ENCODE data around the gene LSM14B.

Gene LSM14B

GRCh38 chr20:62163986-62164762 is 41.9 kb downstream of the LSM14B start:
- H3K4me1 Mint-ChIP-seq, result peaks cover 5% of the 10 kb centered on the region
- H3K36me3 Mint-ChIP-seq, result peaks cover 18% of the 10 kb centered on the region
- no peak overlapping the region for H3K4me3 Mint-ChIP-seq
- no peak overlapping the region for H3K27ac Mint-ChIP-seq
- ATAC-seq (ENCODE audit: low read depth), result no peak
- H3K27me3 Mint-ChIP-seq, result no peaks in the 10 kb centered on the region
- no peaks in the 10 kb centered on the region for H3K9me3 Mint-ChIP-seq
- no peak for DNase-seq (ENCODE audit: low spot score in 2 of 2)

DNA sequence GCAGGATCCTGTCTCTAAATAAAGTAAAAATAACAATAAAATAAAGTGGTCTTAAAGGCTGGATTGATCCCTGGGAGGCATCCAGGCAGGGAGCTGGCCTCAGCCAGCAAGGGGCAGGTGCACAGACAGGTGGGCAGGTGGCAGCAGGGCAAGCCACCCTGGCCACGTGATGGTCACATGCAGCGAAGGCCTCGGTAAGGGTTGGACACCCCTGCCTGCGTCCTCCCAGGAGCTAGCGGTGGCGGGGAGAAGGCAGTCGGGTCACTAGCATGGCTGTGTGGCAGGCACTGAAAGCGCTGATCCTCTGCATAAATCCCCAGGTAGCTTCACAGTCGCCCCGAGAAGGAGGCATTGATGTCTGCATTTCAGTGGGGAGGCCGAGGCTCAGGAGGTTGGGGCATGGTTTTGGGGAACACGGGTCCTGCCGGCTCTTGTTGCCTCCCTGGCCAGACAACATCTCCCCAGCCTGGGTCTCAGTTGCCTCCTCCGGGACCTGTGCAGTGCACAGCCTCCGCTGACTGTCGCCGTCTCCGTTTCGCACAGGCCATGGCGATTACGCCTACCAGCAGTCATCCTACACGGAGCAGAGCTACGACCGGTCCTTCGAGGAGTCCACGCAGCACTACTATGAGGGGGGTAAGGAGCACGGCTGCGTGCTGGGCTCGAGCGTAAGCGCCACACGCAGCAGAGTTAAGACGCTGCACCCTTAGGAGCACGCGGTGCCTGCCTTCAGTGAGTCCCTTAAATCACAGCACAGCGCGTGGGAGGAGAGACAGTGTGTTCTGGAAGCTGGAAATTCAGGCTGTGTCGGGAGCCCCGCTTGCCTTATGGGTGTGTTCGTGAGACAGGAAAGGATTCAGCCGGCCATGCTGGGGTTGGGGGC is 42.8 kb downstream of the LSM14B start:
- H3K27ac Mint-ChIP-seq, result no peak overlapping the region
- no peak for ATAC-seq (ENCODE audit: low read depth)
- H3K4me1 Mint-ChIP-seq, result no peaks in the 10 kb centered on the region
- no peak for DNase-seq (ENCODE audit: low spot score in 2 of 2)
- H3K9me3 Mint-ChIP-seq, result no peaks in the 10 kb centered on the region
- H3K36me3 Mint-ChIP-seq, result peaks cover 15% of the 10 kb centered on the region
- no peaks in the 10 kb centered on the region for H3K27me3 Mint-ChIP-seq
- no peak overlapping the region for H3K4me3 Mint-ChIP-seq

DNA sequence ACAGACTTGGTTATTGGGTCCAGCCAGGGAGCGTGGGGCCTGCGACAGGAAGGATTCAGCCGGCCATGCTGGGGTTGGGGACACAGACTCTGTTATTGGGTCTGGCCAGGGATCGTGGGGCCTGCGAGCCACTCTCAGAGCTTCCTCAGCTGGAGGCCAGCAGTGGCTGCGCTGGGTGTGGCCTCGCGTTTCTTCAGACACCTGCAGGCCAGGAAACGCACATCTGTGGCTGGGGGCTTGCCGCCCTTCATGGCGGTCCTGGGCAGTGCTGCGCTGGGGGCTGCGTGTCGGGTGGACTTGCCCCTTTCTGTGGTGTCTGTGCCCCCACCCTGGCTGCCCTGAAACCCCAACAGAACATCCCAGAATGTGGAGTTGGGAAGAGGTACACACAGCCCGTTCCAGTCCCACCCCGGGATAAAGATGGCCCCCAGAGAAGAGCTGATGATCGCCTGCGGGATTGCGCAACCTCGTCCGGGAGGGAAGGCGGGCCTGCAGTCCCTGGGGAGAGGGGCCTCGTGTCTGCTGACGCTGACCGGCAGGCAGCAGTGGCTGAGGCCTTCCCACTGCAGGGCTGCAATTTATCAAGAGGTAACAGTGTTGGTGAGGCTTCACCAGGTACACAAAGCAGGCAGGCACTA is 43.6 kb downstream of the LSM14B start:
- DNase-seq (ENCODE audit: low spot score in 2 of 2), result no peak
- Mint-ChIP-seq H3K27ac (no peak overlapping the region), H3K36me3 (peaks cover 15% of the 10 kb centered on the region), H3K9me3 (no peaks in the 10 kb centered on the region), H3K27me3 (no peaks in the 10 kb centered on the region), H3K4me1 (no peaks in the 10 kb centered on the region), H3K4me3 (no peak overlapping the region)
- ATAC-seq (ENCODE audit: low read depth), result no peak

GRCh38 chr20:62167474-62167873 is 45.2 kb downstream of the LSM14B start:
- Mint-ChIP-seq H3K9me3 (no peaks in the 10 kb centered on the region), H3K4me1 (no peaks in the 10 kb centered on the region), H3K27me3 (no peaks in the 10 kb centered on the region), H3K27ac (no peak overlapping the region), H3K4me3 (no peak overlapping the region), H3K36me3 (peaks cover 15% of the 10 kb centered on the region)
- ATAC-seq (ENCODE audit: low read depth) (no peak), DNase-seq (ENCODE audit: low spot score in 2 of 2) (no peak)

- H3K4me1 Mint-ChIP-seq, result no peaks in the 10 kb centered on the region
- H3K36me3 Mint-ChIP-seq, result peaks cover 15% of the 10 kb centered on the region
- H3K27ac Mint-ChIP-seq, result no peak overlapping the region
- H3K4me3 Mint-ChIP-seq, result no peak overlapping the region
- H3K9me3 Mint-ChIP-seq, result no peaks in the 10 kb centered on the region
- ATAC-seq (ENCODE audit: low read depth) (no peak), DNase-seq (ENCODE audit: low spot score in 2 of 2) (no peak)
- H3K27me3 Mint-ChIP-seq, result no peaks in the 10 kb centered on the region
These were observed 45.8 kb downstream of the LSM14B start for GRCh38 chr20:62168061-62168460.

DNA sequence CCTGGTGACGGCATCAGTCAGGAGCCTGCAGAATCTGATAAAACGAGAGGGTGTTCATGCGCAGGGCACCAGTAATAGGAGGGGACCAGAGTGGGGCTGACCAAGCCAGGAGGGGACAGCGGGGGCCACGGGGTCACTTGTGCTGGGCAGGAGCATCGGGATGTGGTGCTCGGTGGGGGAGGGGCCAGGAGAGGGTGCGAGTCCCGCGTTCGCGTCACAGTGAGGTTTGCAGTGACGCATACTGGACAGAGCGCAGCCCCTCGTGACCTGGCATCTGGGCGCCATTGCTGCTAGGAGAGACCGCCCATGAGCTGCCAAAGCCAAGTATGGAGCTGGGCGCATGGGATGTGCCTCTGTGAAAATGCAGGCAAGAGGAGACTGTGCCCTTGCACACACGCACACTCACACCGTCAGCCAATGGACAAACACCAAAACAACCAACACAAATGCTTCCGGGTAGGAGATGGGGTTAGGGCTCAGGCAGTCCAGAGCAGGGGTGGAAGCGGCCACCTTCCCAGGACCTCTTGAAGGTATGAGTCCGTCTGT is 46.7 kb downstream of the LSM14B start:
- ATAC-seq (ENCODE audit: low read depth) (no peak), DNase-seq (ENCODE audit: low spot score in 2 of 2) (no peak)
- Mint-ChIP-seq H3K4me1 (no peaks in the 10 kb centered on the region), H3K27ac (no peak overlapping the region), H3K9me3 (no peaks in the 10 kb centered on the region), H3K4me3 (no peak overlapping the region), H3K36me3 (peaks cover 12% of the 10 kb centered on the region), H3K27me3 (no peaks in the 10 kb centered on the region)

- Mint-ChIP-seq H3K4me1 (no peaks in the 10 kb centered on the region), H3K36me3 (peaks cover 9% of the 10 kb centered on the region), H3K4me3 (no peak overlapping the region), H3K9me3 (no peaks in the 10 kb centered on the region), H3K27me3 (no peaks in the 10 kb centered on the region), H3K27ac (no peak overlapping the region)
- ATAC-seq (ENCODE audit: low read depth), result no peak
- DNase-seq (ENCODE audit: low spot score in 2 of 2), result no peak
These were observed 48.3 kb downstream of the LSM14B start for GRCh38 chr20:62170536-62170935.

- ATAC-seq (ENCODE audit: low read depth), result no peak
- H3K9me3 Mint-ChIP-seq, result no peaks in the 10 kb centered on the region
- H3K27me3 Mint-ChIP-seq, result no peaks in the 10 kb centered on the region
- no peak overlapping the region for H3K27ac Mint-ChIP-seq
- DNase-seq (ENCODE audit: low spot score in 2 of 2), result no peak
- H3K36me3 Mint-ChIP-seq, result peaks cover 8% of the 10 kb centered on the region
- H3K4me1 Mint-ChIP-seq, result no peaks in the 10 kb centered on the region
- H3K4me3 Mint-ChIP-seq, result no peak overlapping the region
These were observed 49.0 kb downstream of the LSM14B start for GRCh38 chr20:62171245-62171644.

GRCh38 chr20:62172666-62173065 is 50.4 kb downstream of the LSM14B start:
- DNase-seq (ENCODE audit: low spot score in 2 of 2) (no peak), ATAC-seq (ENCODE audit: low read depth) (no peak)
- no peak overlapping the region for H3K27ac Mint-ChIP-seq
- H3K9me3 Mint-ChIP-seq, result no peaks in the 10 kb centered on the region
- no peaks in the 10 kb centered on the region for H3K27me3 Mint-ChIP-seq
- no peak overlapping the region for H3K4me3 Mint-ChIP-seq
- H3K4me1 Mint-ChIP-seq, result no peaks in the 10 kb centered on the region
- H3K36me3 Mint-ChIP-seq, result peaks cover 6% of the 10 kb centered on the region

DNA sequence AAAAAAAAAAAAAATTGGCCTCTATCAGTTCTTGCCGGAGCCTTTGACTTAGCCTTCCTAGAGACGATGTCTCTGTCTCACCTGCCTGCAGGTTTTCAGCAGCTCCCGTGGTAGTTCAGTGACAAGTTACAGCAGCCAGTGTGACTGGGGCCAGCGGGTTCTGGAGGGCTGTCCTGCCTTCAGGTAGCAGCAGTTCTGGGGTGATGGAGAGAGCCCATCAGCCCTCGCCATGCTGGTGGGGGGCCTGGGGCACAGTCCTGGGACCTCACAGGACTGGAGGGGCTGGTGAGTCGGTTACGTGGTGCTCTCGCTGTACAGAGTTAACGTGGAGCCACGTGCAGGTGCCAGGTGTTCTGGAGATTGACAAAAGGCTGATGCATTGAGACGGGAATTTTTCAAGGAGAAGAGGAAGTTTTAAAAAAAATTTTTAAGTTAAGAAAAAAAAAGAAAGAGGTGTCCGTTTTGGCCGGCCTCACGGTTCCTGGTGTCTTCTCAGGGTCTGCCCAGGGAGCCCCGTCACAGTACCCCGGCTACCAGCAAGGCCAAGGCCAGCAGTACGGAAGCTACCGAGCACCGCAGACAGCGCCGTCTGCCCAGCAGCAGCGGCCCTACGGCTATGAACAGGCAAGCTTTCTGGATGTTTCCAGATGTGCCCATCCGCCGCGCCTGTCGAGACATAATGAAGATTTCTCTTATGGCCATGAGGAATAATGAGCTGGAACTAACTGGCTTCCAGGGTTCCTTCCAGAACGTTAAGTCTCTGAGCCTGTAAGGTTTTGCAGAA is 51.9 kb downstream of the LSM14B start:
- no peaks in the 10 kb centered on the region for H3K4me1 Mint-ChIP-seq
- DNase-seq (ENCODE audit: low spot score in 2 of 2) (no peak), ATAC-seq (ENCODE audit: low read depth) (no peak)
- H3K27ac Mint-ChIP-seq, result no peak overlapping the region
- no peaks in the 10 kb centered on the region for H3K9me3 Mint-ChIP-seq
- H3K36me3 Mint-ChIP-seq, result peaks cover 3% of the 10 kb centered on the region
- no peak overlapping the region for H3K4me3 Mint-ChIP-seq
- H3K27me3 Mint-ChIP-seq, result no peaks in the 10 kb centered on the region

GRCh38 chr20:62174870-62175624 is 52.8 kb downstream of the LSM14B start:
- Mint-ChIP-seq H3K4me1 (no peaks in the 10 kb centered on the region), H3K27ac (no peak overlapping the region), H3K27me3 (no peaks in the 10 kb centered on the region), H3K9me3 (no peaks in the 10 kb centered on the region), H3K4me3 (no peak overlapping the region), H3K36me3 (peaks cover 3% of the 10 kb centered on the region)
- DNase-seq (ENCODE audit: low spot score in 2 of 2), result no peak
- ATAC-seq (ENCODE audit: low read depth), result no peak

GRCh38 chr20:62175711-62176110 is 53.4 kb downstream of the LSM14B start:
- no peak overlapping the region for H3K27ac Mint-ChIP-seq
- DNase-seq (ENCODE audit: low spot score in 2 of 2) (no peak), ATAC-seq (ENCODE audit: low read depth) (no peak)
- no peaks in the 10 kb centered on the region for H3K4me1 Mint-ChIP-seq
- H3K36me3 Mint-ChIP-seq, result peaks cover 3% of the 10 kb centered on the region
- H3K27me3 Mint-ChIP-seq, result no peaks in the 10 kb centered on the region
- no peak overlapping the region for H3K4me3 Mint-ChIP-seq
- no peaks in the 10 kb centered on the region for H3K9me3 Mint-ChIP-seq

DNA sequence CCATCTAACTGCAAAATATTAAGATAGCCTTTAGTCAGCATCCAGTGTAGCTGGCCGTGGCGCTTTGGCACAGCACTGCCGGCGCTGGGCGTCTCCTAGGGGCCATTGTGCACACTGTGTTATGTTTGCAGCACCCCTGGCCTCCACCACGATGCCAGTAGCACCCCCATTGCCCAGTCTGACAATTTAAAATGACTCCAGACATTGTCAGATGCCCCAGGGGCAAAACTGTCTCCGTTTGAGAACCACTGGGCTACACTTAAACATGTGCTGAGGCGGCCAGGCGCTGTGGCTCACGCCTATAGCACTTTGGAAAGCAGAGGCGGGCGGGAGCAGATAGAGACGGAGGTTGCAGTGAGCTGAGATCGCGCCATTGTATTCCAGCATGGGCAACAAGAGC is 54.6 kb downstream of the LSM14B start:
- Mint-ChIP-seq H3K9me3 (no peaks in the 10 kb centered on the region), H3K4me1 (peaks cover 2% of the 10 kb centered on the region), H3K36me3 (peaks cover 3% of the 10 kb centered on the region), H3K27ac (no peak overlapping the region), H3K27me3 (no peaks in the 10 kb centered on the region), H3K4me3 (no peak overlapping the region)
- DNase-seq (ENCODE audit: low spot score in 2 of 2) (no peak), ATAC-seq (ENCODE audit: low read depth) (no peak)

All from memory B cell (primary cell).